GM10266 (cell line): Measurements from ENCODE around the gene ARHGEF10L.

Experiments used
- DNase-seq: peaks from one replicate; pipeline ENCODE4 v3.0.0; 2012; ENCODE audit errors: extremely low spot score
- TF ChIP-seq, protein P1 (sequence below): IDR thresholded peaks from 2 replicates; pipeline ENCODE4 v1.5.1; 2012; ENCODE audit warnings: mild to moderate bottlenecking, low read depth; ENCODE audit not compliant: control insufficient read depth, insufficient read depth; ENCODE audit errors: missing control alignments

ARHGEF10L gene

DNA sequence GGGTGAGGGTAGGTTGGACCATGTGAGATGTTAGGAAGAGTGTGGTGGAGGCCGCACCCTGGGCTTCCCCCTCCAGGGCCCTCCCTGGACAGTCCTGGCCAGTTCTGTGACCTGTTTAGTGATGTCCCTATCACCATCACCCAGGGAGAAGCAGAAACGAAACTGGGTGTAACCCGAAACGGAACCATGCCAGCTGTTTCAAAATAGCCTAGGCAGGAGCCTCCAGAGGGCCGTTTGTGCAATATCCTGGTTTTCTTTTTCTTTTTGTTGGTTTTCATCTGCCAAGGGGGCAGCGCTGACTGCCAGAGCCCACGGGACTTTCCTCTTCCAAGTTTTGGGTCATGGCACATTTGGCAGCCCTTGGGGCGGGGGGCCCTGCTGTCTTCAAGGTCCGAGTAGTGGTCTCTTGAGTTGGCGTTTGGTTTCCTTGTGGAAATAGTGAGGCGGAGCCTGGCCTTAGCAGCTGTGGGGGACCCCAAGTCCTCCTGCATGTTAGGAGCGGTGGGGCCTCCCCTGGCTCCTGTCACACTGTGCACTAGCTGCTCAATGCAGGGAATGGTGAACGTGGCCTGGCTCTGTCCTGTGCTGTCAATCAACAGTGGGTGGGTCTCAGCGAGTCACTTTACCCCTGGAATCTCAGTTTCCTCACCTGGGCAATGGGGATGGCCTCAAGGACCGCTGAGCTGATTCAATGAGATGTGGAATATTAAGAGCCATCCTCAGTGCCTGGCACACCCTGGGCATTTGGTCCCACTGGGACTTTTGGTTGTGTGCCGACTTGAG, 90.7 kb downstream of the ARHGEF10L start:
- DNase-seq: no peak

DNA sequence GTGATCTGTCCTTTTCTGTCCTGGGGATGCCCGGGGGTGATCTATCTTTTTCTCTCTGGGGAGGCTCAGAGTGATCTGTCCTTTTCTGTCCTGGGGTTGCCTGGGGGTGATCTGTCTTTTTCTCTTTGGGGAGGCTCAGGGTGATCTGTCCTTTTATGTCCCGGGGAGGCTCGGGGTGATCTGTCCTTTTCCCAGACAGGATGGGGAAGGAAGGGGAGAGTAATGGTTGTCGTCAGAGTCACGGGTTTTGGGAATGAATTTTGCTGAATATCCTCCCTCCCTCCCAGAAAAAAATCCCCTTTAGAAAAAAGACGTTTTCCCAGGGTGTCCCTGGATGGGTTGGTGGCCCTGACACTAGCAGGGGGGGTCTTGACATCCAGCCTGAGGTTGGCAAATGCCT, 91.5 kb downstream of the ARHGEF10L start:
- no peak for DNase-seq
- TF ChIP-seq, protein P1, sequence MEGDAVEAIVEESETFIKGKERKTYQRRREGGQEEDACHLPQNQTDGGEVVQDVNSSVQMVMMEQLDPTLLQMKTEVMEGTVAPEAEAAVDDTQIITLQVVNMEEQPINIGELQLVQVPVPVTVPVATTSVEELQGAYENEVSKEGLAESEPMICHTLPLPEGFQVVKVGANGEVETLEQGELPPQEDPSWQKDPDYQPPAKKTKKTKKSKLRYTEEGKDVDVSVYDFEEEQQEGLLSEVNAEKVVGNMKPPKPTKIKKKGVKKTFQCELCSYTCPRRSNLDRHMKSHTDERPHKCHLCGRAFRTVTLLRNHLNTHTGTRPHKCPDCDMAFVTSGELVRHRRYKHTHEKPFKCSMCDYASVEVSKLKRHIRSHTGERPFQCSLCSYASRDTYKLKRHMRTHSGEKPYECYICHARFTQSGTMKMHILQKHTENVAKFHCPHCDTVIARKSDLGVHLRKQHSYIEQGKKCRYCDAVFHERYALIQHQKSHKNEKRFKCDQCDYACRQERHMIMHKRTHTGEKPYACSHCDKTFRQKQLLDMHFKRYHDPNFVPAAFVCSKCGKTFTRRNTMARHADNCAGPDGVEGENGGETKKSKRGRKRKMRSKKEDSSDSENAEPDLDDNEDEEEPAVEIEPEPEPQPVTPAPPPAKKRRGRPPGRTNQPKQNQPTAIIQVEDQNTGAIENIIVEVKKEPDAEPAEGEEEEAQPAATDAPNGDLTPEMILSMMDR: no peak

More for the DNA sequence above, 90.7 kb downstream of the ARHGEF10L start:
- TF ChIP-seq, protein P1: no peak

DNA sequence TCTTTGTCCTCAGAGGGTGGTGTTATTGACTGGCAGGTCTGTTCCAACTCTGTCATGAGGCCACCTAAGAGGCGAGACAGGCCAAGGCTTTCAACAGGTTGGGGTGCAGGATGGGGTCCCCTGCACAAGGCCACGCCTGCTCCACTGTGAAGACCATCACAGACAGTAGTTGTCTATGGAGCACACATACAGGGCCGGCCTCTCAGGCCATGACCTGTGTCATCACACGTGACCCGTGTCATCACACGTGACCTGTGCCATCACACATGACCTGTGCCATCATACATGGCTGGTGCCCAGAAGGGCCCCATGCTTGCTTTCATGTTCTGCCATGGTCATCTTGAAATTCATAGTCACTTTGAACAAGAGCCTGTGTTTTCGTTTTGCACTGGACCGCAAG, 91.9 kb downstream of the ARHGEF10L start:
- TF ChIP-seq, protein P1: no peak
- no peak for DNase-seq

DNA sequence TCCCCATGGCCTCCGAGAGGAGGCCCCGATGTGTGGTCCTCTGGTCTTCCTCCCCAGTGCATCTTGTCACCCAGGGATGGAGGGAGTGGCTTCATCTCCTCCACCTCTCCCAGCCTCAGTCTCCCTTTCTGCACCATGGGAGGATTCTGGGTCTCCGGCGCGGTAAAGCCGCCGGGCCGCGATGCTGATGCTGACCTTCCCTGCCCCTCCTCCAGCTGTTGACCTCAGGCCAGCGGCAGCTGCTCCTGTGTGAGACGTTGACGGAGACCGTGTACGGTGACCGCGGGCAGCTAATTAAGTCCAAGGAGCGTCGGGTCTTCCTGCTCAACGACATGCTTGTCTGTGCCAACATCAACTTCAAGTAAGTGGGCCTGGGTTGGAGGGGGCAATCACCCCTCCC, 92.6 kb downstream of the ARHGEF10L start:
- TF ChIP-seq, protein P1: no peak
- DNase-seq: no peak

DNA sequence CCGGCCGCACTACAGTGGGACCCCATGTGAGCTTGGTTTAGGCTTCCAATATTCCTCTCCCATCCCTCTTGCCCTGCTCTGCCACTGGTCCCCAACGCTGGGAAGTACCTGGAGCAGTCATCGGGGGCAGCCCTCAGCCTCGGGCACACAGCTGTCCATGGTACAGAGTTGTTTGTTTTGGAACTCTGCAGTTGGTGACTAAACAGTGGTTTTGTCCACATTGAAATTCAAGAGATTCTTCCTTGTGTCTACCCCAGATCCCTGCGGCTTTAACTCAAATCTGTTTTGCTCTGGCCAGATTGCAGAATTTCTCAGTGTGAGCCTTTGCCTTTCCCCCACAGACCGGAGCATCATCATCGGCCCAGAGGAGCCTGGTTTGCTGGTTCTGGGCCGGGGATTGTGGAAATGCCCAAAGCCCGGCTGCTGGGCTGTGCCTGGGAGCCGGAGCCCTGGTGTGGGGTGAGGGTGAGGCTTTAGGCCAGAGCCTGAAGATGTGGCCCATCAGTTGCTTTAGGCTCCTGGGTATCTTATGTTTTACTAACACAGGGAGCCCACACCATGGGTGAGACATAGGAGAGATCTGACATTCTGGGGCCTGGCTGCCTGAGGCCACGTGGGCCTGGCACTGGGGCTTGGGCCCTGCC, 93.2 kb downstream of the ARHGEF10L start:
- DNase-seq: no peak
- TF ChIP-seq, protein P1: no peak

DNA sequence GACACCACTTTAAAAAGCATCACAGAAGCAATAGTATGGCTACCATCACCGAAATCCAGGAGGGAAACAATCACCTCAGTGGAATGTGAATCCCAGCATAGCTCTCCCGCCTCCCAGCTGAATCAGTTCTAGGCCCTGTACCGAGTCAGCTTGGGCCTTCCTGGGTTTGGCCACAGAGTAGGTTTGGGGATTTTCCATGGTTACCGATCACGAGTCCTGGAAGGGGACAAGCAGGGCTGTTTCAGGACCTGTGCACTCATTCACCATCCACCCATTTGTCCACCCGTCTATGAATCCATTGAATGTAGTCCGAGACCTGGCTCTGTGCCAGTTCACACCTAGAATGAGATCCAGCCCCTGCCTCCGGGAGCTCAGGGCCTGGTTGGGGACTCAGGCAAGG, 94.2 kb downstream of the ARHGEF10L start:
- no peak for DNase-seq
- TF ChIP-seq, protein P1: no peak

DNA sequence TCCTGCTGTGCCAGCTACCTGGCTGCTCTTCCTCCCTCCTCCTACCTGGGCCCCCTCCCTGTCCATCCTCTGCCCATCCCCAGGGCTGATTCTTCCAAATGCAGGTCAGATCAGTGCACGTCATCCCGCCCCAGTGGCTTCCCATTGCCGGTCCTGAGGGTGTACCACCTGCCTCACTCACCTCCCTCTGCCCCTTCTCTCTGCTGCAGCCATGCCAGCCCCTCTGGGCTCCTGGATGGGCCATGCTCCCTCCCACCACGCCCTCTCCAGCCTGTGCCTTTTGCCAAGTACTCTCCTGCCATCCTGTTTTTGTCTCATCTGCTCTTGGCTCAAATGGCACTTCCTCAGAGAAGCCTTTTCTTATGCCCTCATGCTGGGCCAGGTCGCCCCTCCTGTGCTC, 95.8 kb downstream of the ARHGEF10L start:
- TF ChIP-seq, protein P1: no peak
- DNase-seq: no peak
